GM21619 (cell line): ENCODE measurements around the gene TLCD3A.
"Not testable (repeated sequence)": the region's sequence is repeated elsewhere in the genome, so short reads cannot be mapped to it uniquely, and the experiment has no call there.

Source experiments
- ATAC-seq: cut with Tn5 transposase; IDR thresholded peaks from one replicate; pipeline ENCODE4 v1.9.1; 2021; ENCODE audit not compliant: unreplicated experiment

The TLCD3A gene

GRCh38 chr17:732067-732901 is at the start of gene TLCD3A:
TSS of gene TLCD3A (plus strand) at chr17:732596. CDS start at chr17:732648, 52 bp downstream.
- peak; percentile 62 for ATAC-seq

- ATAC-seq, result no peak
Observed at GRCh38 chr17:683040-683439, 49.4 kb upstream of the TLCD3A start.

GRCh38 chr17:683499-684254 is 48.7 kb upstream of the TLCD3A start:
- no peak for ATAC-seq

DNA sequence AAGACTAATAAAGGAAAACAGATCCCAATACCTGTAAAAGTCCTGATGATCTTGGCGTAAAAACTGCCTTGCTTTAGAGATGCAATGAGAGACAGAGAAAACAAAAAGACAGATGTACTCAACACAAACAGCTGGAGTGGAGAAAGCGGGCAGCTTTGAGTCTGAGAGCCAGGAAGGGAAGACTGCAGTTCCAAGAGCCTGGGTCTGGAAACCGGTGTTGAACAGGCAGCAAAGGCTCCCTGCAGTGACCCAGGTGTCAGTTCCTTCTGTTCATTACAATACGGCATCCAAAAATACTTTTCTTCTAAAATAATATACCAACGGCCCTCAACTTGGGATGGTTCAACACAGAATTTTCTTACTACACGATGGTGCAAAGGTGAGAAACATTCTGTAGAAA is 47.4 kb upstream of the TLCD3A start:
- ATAC-seq, result no peak

DNA sequence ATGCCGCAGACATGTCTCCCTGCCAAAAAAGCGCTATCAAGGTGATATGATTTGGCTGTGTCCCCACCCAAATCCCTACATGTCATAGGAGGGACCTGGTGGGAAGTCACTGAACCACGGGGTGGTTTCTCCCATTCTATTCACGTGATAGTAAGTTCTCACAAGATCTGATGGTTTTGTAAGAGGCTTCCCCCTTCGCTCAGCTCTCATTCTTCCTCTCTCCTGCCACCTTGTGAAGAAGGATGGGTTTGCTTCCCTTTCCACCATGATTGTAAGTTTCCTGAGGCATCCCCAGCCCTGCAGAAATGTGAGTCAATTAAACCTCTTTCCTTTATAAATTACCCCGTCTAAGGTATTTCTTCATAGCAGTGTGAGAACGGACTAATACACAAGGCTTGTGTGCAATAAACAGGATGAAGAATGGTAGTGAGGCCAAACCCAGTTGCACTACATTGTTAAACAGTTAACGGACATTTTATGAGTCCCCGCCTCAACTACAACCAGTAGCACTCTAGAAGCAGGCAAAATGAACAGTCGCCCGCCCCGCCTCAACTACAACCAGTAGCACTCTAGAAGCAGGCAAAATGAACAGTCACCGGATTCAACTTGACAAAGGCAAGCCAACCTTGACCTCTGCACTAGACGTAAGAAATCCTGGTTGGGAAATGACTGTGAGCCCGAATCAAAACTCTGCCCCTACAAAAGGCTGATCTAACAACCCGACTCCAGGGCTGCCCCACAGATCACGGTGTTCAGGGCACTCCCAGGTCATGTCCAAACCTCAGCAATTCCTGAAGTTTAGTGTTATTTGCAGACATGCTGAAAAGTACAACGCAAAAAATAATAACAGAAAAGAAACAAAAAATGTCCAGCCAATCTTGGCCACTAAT is 44.1 kb upstream of the TLCD3A start:
- ATAC-seq, result no peak

DNA sequence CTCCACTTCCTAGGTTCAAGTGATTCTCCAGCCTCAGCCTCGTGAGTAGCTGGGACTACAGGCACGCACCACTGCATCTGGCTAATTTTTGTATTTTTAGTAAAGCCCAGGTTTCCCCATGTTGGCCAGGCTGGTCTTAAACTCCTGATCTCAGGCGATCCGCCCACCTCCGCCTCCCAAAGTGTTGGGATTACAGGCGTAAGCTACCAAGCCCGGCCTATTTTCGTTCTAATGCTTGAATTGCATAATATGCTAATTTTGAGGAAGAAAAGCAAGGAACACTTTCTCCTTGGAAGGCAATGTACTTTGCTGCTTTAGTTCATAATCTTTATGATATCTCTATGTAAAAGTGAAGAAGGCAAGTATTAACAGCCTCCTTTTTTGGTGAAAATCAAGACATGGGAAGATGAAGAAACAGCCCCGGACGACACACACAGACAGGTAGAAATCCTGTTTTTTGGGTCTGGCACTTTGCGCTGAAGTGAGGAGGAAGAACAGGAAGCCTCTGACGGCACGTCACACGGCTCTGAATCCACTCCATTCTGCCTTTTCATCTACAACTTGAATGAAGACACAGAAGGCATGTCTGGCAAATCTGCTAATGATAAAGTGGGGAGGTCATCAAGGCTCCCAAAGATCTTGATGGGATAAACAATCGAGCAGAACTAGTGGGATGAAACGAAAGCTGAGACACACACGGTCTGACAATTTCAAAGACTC is 42.7 kb upstream of the TLCD3A start:
- ATAC-seq, result no peak

GRCh38 chr17:690361-690760 is 42.0 kb upstream of the TLCD3A start:
- no peak for ATAC-seq

DNA sequence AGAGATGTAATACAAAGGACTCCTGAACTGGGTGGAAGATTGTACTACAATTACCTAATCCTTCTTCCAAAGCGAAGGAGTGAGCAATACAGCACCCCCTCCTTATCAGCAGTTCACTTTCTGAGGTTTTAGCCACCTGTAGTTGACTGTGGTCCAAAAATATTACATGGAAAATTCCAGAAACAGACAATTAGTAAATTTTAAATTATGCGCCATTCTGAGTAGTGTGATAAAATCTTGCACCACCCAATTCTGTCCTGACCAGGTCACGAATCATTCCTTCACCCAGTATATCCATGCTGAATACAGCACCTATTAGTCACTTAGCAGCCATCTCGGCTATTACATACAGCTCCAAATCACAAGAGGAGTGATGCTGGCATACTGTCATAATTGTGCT is 41.0 kb upstream of the TLCD3A start:
- no peak for ATAC-seq

GRCh38 chr17:692116-692515 is 40.3 kb upstream of the TLCD3A start:
- ATAC-seq, result no peak

- no peak for ATAC-seq
Observed at GRCh38 chr17:693791-694638, 38.4 kb upstream of the TLCD3A start.

- no peak for ATAC-seq
Observed at GRCh38 chr17:696369-696768, 36.0 kb upstream of the TLCD3A start.

GRCh38 chr17:697682-698081 is 34.7 kb upstream of the TLCD3A start:
- ATAC-seq, result no peak

GRCh38 chr17:698096-698495 is 34.3 kb upstream of the TLCD3A start:
- not testable (repeated sequence) for ATAC-seq

- ATAC-seq, result no peak
Observed at GRCh38 chr17:699345-699744, 33.1 kb upstream of the TLCD3A start.

- ATAC-seq, result no peak
Observed at GRCh38 chr17:700504-701094, 31.8 kb upstream of the TLCD3A start.

GRCh38 chr17:703081-703875 is 29.1 kb upstream of the TLCD3A start:
- ATAC-seq, result no peak

DNA sequence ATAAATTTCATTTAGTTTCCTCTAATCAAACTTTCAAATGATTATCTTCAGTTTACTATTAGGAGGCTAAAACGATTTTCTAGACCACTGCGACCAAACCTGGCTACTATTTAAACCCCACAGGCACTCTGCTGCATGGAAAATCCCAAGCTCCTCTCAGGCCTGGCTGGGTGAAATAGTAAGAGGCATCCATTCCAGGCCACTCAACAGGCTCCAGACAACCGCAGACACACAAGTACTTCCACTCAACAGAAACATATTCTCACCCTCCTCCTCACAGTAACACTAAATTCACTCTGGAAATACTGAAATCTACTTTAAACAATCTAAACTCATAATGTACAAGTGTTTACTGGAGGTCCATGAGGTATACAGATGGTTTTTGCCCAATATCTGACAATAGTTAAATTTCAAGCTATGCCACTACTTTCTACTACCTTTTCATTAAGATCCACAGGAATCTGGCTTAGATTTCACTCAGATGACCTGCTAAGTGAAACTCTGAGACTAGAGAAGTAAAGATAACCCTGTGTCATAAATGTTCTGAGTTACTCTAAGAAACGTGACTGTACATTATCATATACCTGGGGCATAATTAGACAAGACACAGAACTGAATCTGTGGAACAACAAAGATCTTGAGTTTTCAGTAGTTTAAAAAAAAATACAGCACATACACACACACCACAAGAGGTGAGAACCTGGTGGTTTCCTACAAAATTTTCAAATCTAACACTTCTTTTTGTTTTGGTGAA is 28.1 kb upstream of the TLCD3A start:
- ATAC-seq, result no peak

GRCh38 chr17:705011-705410 is 27.4 kb upstream of the TLCD3A start:
- no peak for ATAC-seq
